HCT116 (cell line): ENCODE results near the gene WNT7B.

ENCODE experiments used
- EGR1 ChIP-seq: IDR thresholded peaks from 2 replicates; pipeline ENCODE4 v1.6.1; 2012; ENCODE audit warnings: low read depth
- POLR2AphosphoS5 ChIP-seq: IDR thresholded peaks from 2 replicates; pipeline ENCODE4 v1.6.1; 2011; ENCODE audit warnings: mild to moderate bottlenecking, low read depth, low read length, moderate library complexity
- TF ChIP-seq, protein P1 (sequence below): IDR thresholded peaks from 2 replicates; pipeline ENCODE4 v1.6.1; 2012; ENCODE audit warnings: low read depth
- TF ChIP-seq, protein P2 (sequence below), 3 experiments: fragments of 200-600 bp in 1 of 3; sonication (generic) in 1 of 3; IDR thresholded peaks in 2 of 3; conservative IDR thresholded peaks in 1 of 3; 2 replicates each; pipeline ENCODE4 v1.5.1; 2012 to 2017; ENCODE audit warnings: low read depth in 2 of 3, low read length in 2 of 3, antibody characterized with exemption in 1 of 3, borderline replicate concordance in 1 of 3, control low read depth in 1 of 3, mild to moderate bottlenecking in 1 of 3, mixed read lengths in 1 of 3, mixed run types in 1 of 3, moderate library complexity in 1 of 3; ENCODE audit not compliant: insufficient read depth in 1 of 3

DNA sequence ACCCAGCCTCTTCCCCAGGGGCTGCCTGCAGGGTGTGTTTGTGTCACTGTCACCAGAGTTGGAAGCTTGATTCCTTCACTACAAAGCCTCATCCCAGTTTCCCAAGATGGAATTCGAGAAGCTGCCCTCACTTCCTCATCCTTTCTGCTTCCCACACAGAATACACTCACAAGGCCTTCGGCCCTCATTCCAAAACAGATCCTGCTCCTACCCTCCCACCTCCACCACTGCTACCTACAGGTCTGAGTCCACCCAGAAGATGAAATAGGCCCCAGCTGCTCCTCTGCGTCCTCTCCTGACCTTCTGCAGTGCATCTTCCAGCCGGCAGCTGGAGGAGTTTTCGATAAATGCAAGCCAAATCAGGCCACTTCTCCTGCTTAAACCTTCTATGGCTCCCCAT, 6.8 kb upstream of the WNT7B start:
- TF ChIP-seq EGR1 (no peak), POLR2AphosphoS5 (no peak)
- TF ChIP-seq, protein P1, sequence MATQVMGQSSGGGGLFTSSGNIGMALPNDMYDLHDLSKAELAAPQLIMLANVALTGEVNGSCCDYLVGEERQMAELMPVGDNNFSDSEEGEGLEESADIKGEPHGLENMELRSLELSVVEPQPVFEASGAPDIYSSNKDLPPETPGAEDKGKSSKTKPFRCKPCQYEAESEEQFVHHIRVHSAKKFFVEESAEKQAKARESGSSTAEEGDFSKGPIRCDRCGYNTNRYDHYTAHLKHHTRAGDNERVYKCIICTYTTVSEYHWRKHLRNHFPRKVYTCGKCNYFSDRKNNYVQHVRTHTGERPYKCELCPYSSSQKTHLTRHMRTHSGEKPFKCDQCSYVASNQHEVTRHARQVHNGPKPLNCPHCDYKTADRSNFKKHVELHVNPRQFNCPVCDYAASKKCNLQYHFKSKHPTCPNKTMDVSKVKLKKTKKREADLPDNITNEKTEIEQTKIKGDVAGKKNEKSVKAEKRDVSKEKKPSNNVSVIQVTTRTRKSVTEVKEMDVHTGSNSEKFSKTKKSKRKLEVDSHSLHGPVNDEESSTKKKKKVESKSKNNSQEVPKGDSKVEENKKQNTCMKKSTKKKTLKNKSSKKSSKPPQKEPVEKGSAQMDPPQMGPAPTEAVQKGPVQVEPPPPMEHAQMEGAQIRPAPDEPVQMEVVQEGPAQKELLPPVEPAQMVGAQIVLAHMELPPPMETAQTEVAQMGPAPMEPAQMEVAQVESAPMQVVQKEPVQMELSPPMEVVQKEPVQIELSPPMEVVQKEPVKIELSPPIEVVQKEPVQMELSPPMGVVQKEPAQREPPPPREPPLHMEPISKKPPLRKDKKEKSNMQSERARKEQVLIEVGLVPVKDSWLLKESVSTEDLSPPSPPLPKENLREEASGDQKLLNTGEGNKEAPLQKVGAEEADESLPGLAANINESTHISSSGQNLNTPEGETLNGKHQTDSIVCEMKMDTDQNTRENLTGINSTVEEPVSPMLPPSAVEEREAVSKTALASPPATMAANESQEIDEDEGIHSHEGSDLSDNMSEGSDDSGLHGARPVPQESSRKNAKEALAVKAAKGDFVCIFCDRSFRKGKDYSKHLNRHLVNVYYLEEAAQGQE = no peak
- TF ChIP-seq, protein P2, sequence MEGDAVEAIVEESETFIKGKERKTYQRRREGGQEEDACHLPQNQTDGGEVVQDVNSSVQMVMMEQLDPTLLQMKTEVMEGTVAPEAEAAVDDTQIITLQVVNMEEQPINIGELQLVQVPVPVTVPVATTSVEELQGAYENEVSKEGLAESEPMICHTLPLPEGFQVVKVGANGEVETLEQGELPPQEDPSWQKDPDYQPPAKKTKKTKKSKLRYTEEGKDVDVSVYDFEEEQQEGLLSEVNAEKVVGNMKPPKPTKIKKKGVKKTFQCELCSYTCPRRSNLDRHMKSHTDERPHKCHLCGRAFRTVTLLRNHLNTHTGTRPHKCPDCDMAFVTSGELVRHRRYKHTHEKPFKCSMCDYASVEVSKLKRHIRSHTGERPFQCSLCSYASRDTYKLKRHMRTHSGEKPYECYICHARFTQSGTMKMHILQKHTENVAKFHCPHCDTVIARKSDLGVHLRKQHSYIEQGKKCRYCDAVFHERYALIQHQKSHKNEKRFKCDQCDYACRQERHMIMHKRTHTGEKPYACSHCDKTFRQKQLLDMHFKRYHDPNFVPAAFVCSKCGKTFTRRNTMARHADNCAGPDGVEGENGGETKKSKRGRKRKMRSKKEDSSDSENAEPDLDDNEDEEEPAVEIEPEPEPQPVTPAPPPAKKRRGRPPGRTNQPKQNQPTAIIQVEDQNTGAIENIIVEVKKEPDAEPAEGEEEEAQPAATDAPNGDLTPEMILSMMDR (IDR thresholded peaks at IDR 0.05 in 2 of 3, conservative IDR thresholded peaks at IDR 0.05 in 1 of 3; ENCODE audit: borderline replicate concordance in 1 of 3, insufficient read depth in 1 of 3, low read depth in 2 of 3, low read length in 2 of 3) = no peak
